Colonic mucosa (tissue), 4 donors: ENCODE measurements around the gene ALPK1. TPM values are rescaled to one million over a fixed set of nuclear protein-coding genes. Genes with fewer than 3 reads are reported as not detected.
A peak's percentile ranks its signal among the peaks of the same experiment; 100 is the strongest.

ENCODE experiments used
- DNase-seq: peaks from one replicate; pipeline ENCODE4 v3.0.0-alpha.2; 2020
- H3K27ac ChIP-seq: fragments of 200-600 bp; one replicate; pipeline ENCODE4 v1.8.0; 2021
- H3K27me3 ChIP-seq: fragments of 200-600 bp; one replicate; pipeline ENCODE4 v1.8.0; 2021
- H3K36me3 ChIP-seq: fragments of 200-600 bp; one replicate; pipeline ENCODE4 v1.8.0; 2021
- H3K4me1 ChIP-seq: fragments of 200-600 bp; one replicate; pipeline ENCODE4 v1.8.0; 2021; ENCODE audit warnings: mild to moderate bottlenecking
- H3K4me3 ChIP-seq: fragments of 200-600 bp; one replicate; pipeline ENCODE4 v1.8.0; 2021
- H3K9ac ChIP-seq, 2 donors: one replicate each; pipeline ENCODE4 v1.7.0; 2013; ENCODE audit warnings: control low read depth in 2 of 2, low read depth in 2 of 2, low read length in 2 of 2
- H3K9me3 ChIP-seq: fragments of 200-600 bp; one replicate; pipeline ENCODE4 v1.8.0; 2021
- CTCF ChIP-seq: fragments of 200-600 bp; IDR thresholded peaks from one replicate; pipeline ENCODE4 v1.8.0; 2022; ENCODE audit warnings: antibody characterized with exemption, mild to moderate bottlenecking
- intact Hi-C: fragments of 100-400 bp; cut with DNase I; formaldehyde crosslinking; loops from one replicate; pipeline ENCODE4 v1.14.1; 2022
- total RNA-seq, 2 donors: library from RNA; stranded (reverse); fragmentation: NEBNext Ultra II Directional in 1 of 2; extraction: Animal tissue kit (Norgen Biotek cat#: 25700) in 1 of 2; gene quantifications; one replicate each; pipeline ENCODE4 v1.2.1, GENCODE V29; 2021
- donor health status: healthy.
- donor health status: DM: no; HTN: no; CAD: no.
- donor health status: DM: no; HTN: no; CAD: no.

The ALPK1 gene
- total RNA-seq, 2 donors from 2014 or later, result 22.5 to 22.9 TPM

GRCh38 chr4:112287258-112287989 is 9.7 kb upstream of the ALPK1 start:
- Histone ChIP-seq H3K4me1 (no peaks in the 10 kb centered on the region), H3K4me3 (no peak overlapping the region), H3K27ac (peak overlapping the region; percentile 24)

GRCh38 chr4:112288455-112288854 is 8.7 kb upstream of the ALPK1 start:
- Histone ChIP-seq H3K27ac (peak overlapping the region; percentile 2), H3K27me3 (no peaks in the 10 kb centered on the region), H3K36me3 (no peaks in the 10 kb centered on the region), H3K4me1 (no peaks in the 10 kb centered on the region), H3K9me3 (no peaks in the 10 kb centered on the region), H3K4me3 (no peak overlapping the region), H3K9ac (no peak overlapping the region)
- intact Hi-C loops, result loop anchor here (5.0 kb wide), 1 partner anchor 61 kb away; no protein-coding TSS in a partner anchor
- no peak for DNase-seq
- no peak for TF ChIP-seq CTCF

More at GRCh38 chr4:112287258-112287989, 9.7 kb upstream of the ALPK1 start:
- H3K9me3 ChIP-seq, result no peaks in the 10 kb centered on the region
- H3K9ac ChIP-seq, result peak overlapping the region in 1 of 2 donors; percentile 57
- intact Hi-C loops, result loop anchor here (5.0 kb wide), 1 partner anchor 60 kb away; no protein-coding TSS in a partner anchor
- H3K27me3 ChIP-seq, result no peaks in the 10 kb centered on the region
- no peaks in the 10 kb centered on the region for H3K36me3 ChIP-seq
- DNase-seq, result no peak
- no peak for TF ChIP-seq CTCF

GRCh38 chr4:112289407-112290253 is 7.5 kb upstream of the ALPK1 start:
- intact Hi-C loops, result loop anchor here (5.0 kb wide), 1 partner anchor 62 kb away; no protein-coding TSS in a partner anchor
- H3K27ac ChIP-seq, result no peak overlapping the region
- no peak for TF ChIP-seq CTCF

GRCh38 chr4:112290341-112290740 is 6.8 kb upstream of the ALPK1 start:
- no peaks in the 10 kb centered on the region for H3K9me3 ChIP-seq
- no peaks in the 10 kb centered on the region for H3K4me1 ChIP-seq
- H3K36me3 ChIP-seq, result no peaks in the 10 kb centered on the region
- no peaks in the 10 kb centered on the region for H3K27me3 ChIP-seq
- no peak overlapping the region for H3K9ac ChIP-seq
- TF ChIP-seq CTCF, result no peak
- intact Hi-C loops, result no loop called here
- DNase-seq, result no peak
- H3K27ac ChIP-seq, result no peak overlapping the region
- no peak overlapping the region for H3K4me3 ChIP-seq

More at GRCh38 chr4:112289407-112290253, 7.5 kb upstream of the ALPK1 start:
- Histone ChIP-seq H3K4me1 (no peaks in the 10 kb centered on the region), H3K27me3 (no peaks in the 10 kb centered on the region), H3K9ac (no peak overlapping the region), H3K4me3 (no peak overlapping the region), H3K36me3 (no peaks in the 10 kb centered on the region), H3K9me3 (no peaks in the 10 kb centered on the region)
- DNase-seq, result no peak

GRCh38 chr4:112299721-112300120 is 2.6 kb downstream of the ALPK1 start:
- Histone ChIP-seq H3K9me3 (no peaks in the 10 kb centered on the region), H3K9ac (no peak overlapping the region), H3K36me3 (no peaks in the 10 kb centered on the region), H3K27me3 (no peaks in the 10 kb centered on the region), H3K27ac (no peak overlapping the region), H3K4me1 (no peaks in the 10 kb centered on the region), H3K4me3 (no peak overlapping the region)
- no peak for TF ChIP-seq CTCF
- intact Hi-C loops, result no loop called here
- DNase-seq, result no peak
